Activated naive CD4-positive, alpha-beta T cell (primary cell): Measurements from ENCODE around the gene FRMD4B.

Experiments
- DNase-seq, 4 experiments: peaks; one replicate each; lab custom pipeline; 2025; lab: John Stamatoyannopoulos, UW

The FRMD4B gene

DNA sequence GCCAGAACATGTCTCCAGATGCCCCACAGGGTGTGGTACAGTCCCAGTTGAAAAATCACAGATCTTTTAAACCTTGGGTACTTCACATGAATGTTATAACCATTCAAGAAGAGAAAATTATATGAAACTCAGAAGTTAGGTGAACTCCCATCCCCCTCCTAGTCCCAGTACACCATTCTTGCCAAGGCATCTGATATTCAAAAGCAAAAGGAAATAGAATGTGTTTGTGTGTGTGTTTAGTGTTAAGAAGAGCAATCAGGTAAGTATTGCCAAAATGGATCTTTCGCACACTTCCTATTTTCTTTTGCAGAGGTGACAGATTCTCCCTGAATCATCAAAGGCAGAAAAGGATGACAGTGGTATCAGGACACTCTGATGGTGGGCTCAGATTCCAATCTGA is 219.4 kb downstream of the FRMD4B start:
- no peak for DNase-seq

DNA sequence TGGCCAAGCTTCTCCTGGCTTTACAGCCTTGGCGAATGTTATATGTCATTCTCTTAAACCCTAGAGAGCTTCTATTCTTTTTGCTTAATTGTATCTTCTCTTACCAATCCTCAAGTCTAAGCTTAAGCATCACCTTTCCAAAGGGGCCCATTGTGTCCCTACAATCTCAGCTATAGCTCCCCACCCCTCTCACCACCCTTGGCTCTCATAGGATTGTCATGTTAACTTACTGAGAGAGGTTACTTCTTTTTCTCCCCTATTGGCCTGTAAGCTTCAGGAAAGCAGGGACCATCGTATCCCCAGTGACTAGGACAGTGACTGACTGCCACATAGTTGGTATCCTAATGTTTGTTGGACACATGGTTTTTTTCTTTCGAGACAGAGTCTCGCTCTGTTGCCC is 220.1 kb downstream of the FRMD4B start:
- DNase-seq = no peak

GRCh38 chr3:69164296-69164695 is 221.6 kb downstream of the FRMD4B start:
- DNase-seq = no peak

DNA sequence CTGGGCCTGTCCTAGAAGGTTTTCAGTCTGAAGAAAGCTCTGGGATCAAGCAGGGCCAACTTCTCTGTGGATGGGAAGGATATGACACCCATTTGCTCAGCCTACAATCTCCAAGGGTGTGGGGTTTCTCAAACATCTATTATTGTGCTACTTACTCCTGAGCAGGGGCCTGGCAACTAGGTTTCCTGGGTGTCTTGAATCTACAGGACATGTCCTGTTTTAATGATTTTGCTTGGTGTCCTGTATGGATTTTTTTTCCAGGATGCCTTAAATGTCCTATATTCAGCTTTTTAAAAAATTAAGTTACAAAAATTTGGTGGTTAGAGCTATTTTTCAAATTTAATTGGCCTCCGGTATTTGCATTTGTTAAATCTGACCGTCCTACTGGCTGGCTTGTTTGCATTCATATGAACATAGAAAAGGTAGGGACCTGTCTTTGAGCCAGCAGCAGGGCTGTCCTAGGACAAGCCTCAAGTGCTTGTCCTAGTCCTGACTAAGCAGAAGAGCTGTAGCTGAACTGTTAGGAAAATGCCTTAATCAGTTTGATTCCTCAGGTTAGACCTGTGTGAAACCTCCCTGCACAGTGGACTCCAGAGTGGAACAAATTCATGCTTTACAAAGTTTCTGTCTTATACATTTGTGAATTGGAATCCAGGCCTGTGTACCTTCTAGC is 223.4 kb downstream of the FRMD4B start:
- no peak for DNase-seq

GRCh38 chr3:69161587-69162307 is 224.1 kb downstream of the FRMD4B start:
- no peak for DNase-seq

GRCh38 chr3:69160525-69160924 is 225.4 kb downstream of the FRMD4B start:
- no peak for DNase-seq

- DNase-seq = no peak
Observed at GRCh38 chr3:69160107-69160506, 225.8 kb downstream of the FRMD4B start.

DNA sequence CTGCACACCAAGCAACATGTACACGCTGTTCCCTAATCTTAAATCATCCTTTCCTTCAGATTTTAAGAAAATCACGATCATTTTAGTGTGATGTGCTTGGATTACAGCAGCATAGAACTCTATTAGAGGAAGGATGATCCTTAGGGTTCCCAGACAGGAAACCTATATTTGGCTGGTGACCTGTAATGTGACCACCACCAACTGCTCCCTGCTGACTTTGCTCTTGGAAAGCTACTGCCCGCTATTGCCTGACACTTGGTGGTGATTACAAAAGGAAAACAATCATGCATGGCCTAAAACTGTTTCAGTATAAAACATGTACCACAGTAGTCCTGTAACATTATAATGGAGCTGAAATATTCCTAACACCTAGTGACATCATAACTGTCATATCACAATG is 236.3 kb downstream of the FRMD4B start:
- DNase-seq = no peak

DNA sequence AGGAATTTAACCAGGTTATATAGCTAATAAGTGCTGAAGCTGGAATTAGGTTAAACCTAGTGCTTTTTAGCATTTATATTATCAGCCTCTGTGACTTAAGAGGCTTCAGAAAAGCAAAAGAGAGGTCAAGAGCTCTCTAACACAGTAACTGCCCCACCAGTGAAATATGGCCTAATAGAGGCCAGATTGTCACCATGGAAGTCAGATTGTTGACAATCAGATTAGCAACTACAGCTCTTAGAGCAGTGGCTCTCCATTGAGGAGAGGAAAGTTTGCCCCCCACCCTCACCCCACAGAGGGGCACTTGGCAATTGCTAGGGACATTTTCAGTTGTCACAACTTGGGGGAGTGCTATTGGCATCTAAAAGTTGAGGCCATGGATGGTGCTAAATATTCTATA is 240.2 kb downstream of the FRMD4B start:
- no peak for DNase-seq

GRCh38 chr3:69144631-69145245 is 241.2 kb downstream of the FRMD4B start:
- no peak for DNase-seq

DNA sequence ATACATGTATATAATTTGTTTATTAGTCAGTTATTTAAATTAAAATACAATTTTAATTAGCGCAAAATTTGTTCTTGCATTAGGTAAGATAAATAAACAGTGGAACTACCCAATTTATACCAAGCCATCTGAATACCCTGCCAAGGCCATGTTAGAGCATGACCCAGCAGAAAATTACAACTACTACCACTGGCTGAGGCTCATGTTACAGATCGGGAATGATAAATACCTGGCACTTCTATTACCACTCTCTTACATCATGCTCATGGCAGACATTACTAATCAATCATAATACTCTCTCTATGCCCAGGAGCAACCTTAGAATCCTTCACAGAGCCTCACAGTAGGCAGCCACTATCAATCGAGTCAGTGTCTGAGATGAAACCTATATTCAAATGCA is 242.3 kb downstream of the FRMD4B start:
- DNase-seq = no peak

- no peak for DNase-seq
Observed at GRCh38 chr3:69142797-69143454, 243.0 kb downstream of the FRMD4B start.

GRCh38 chr3:69142090-69142489 is 243.8 kb downstream of the FRMD4B start:
- no peak for DNase-seq

DNA sequence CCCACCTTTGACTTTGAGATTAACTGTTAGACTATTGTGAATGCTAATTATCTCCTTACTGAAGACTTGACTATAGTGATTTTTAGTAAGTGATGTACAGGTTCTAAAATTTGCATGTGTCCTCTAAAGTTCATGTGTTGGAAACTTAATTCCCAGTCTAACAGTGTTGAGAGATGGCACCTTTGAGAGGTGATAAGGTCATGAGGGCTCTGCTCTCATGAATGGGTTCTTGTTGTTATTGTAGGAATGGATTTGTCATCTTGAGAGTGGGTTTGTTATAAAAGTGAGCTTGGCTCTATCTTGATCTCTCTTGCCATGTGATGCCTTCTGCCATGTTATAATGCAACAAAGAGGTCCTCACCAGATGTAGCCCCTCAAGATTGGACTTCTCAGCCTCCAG is 244.6 kb downstream of the FRMD4B start:
- DNase-seq = no peak

- no peak for DNase-seq
Observed at GRCh38 chr3:69137412-69137811, 248.5 kb downstream of the FRMD4B start.

DNA sequence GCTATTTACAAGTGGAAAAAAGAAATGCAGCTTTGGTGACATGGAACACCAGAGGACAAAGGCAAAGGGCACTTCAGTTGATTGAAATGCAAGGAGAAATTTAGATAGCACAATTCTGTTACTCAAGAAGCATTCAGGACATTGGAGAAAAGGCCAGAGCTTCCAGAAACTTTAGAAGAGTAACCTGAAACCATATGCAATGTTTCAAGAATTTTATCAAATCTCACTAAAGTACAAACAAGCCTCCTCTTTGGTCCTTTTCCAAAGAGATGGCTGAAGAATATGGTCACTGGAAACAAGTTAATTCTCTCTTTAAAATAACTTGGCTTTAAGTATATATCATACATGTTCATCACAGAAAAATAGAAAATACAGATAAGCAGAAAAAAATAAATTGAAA is 248.9 kb downstream of the FRMD4B start:
- no peak for DNase-seq

DNA sequence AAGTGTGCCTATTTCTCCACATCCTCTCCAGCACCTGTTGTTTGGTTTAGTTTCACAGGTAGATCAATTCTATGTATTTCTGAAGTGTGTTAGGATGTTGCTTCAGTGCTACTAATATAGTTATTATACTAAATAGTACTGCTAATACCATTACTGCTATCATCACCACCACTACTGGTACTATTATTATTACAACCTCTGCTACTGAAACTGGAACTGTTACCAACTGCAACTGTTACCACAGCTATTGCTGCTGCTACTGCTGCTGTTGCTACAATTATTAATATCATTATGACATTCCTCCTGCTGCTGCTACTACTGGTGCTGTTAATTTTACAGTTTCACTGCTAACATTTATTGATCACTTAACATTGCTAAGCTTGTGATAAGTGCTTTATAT is 255.2 kb downstream of the FRMD4B start:
- DNase-seq = no peak

DNA sequence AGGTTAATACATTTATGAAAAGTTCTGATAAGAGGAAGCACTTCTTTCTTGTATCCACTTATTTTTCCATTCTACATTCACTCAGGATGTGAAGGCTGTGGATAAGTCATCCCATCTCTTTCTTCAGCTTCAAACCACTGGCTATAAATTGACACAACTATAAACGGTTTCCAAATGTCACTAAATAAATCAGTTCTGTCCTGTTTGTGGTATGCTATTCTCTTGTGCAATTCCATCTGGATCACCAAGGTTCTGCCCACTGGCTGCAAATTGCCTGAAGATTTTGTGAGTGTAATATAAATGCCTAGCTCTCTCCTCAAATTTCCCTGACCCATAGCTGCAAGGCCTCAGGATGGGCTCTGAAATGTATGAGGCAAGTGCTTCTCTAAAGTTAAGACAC is 256.4 kb downstream of the FRMD4B start:
- no peak for DNase-seq

GRCh38 chr3:69128509-69128908 is 257.4 kb downstream of the FRMD4B start:
- DNase-seq = no peak

- DNase-seq = no peak
Observed at GRCh38 chr3:69126999-69127398, 258.9 kb downstream of the FRMD4B start.

DNA sequence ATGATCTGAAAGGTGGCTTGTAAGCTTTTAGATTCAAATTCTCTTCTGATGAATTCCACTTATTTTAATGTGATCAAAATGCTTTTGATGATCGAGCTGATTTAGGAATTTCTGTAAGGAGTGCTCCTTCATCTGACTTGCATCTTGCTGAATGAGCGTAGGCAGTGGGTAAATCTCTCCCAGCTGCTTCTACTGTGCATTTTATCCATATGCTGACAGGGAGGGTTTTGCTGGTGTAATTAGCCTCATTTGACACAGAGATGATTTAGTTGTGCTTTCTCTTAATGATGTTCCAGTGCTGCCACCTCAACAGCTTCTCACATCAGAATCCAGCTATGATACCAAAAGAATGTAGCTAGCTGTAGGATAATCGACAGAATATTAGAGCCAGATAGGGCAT is 259.7 kb downstream of the FRMD4B start:
- no peak for DNase-seq

DNA sequence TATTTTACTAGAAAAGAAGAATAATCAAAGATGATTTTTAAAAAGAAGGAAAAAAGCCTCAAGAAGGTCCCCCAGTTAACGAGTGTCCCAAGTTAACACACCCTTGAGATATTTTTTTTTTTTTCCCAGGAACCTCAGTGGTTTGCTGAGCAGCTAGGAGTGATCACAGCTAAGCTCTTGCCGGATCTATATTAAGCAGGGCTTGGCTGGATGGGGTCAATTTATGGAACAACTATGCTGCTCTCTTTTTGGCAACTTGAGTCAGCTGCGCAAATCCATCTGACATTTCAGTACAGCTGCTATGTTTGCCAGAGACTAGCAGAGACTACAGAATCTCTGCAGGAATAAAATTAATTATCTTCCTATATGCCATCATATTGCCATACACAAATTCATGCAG is 263.5 kb downstream of the FRMD4B start, which contains the start of gene LMOD3:
Gene LMOD3 (minus strand): TSS at position 193 of the 400 bp plus-strand sequence. CDS start 209 bp downstream, outside the sequence.
- no peak for DNase-seq

- no peak for DNase-seq
Observed at GRCh38 chr3:69121950-69122349, 263.9 kb downstream of the FRMD4B start.
